GOT3 (cell line): Measurements from ENCODE around the gene ARHGAP28.
"Not testable (repeated sequence)": the region's sequence is repeated elsewhere in the genome, so short reads cannot be mapped to it uniquely, and the experiment has no call there.

ENCODE experiments used
- DNase-seq: peaks from one replicate; lab custom pipeline; 2025; ENCODE audit warnings: mixed read lengths; lab: John Stamatoyannopoulos, UW

The ARHGAP28 gene

GRCh38 chr18:6775237-6775636, 45.7 kb downstream of the ARHGAP28 start:
- DNase-seq = no peak

- DNase-seq = no peak
Measured at GRCh38 chr18:6775702-6776101, 46.2 kb downstream of the ARHGAP28 start.

GRCh38 chr18:6776188-6776587, 46.7 kb downstream of the ARHGAP28 start:
- DNase-seq = no peak

- DNase-seq = no peak
Measured at GRCh38 chr18:6777509-6777908, 48.0 kb downstream of the ARHGAP28 start.

GRCh38 chr18:6778459-6779247, 49.1 kb downstream of the ARHGAP28 start:
- DNase-seq = no peak

GRCh38 chr18:6781142-6781714, 51.7 kb downstream of the ARHGAP28 start:
- no peak for DNase-seq

- no peak for DNase-seq
Measured at GRCh38 chr18:6781796-6782195, 52.3 kb downstream of the ARHGAP28 start.

GRCh38 chr18:6782861-6783260, 53.3 kb downstream of the ARHGAP28 start:
- DNase-seq = no peak

- no peak for DNase-seq
Measured at GRCh38 chr18:6784046-6784445, 54.5 kb downstream of the ARHGAP28 start.

- DNase-seq = no peak
Measured at GRCh38 chr18:6785001-6785400, 55.5 kb downstream of the ARHGAP28 start.

GRCh38 chr18:6785411-6785810, 55.9 kb downstream of the ARHGAP28 start:
- DNase-seq = no peak

- DNase-seq = no peak
Measured at GRCh38 chr18:6792391-6792790, 62.9 kb downstream of the ARHGAP28 start.

- no peak for DNase-seq
Measured at GRCh38 chr18:6793455-6793854, 63.9 kb downstream of the ARHGAP28 start.

GRCh38 chr18:6793986-6794385, 64.5 kb downstream of the ARHGAP28 start:
- DNase-seq = no peak

GRCh38 chr18:6795307-6795706, 65.8 kb downstream of the ARHGAP28 start:
- DNase-seq = no peak

- no peak for DNase-seq
Measured at GRCh38 chr18:6796511-6796910, 67.0 kb downstream of the ARHGAP28 start.

GRCh38 chr18:6797171-6797570, 67.7 kb downstream of the ARHGAP28 start:
- DNase-seq = no peak

- DNase-seq = no peak
Measured at GRCh38 chr18:6798896-6799295, 69.4 kb downstream of the ARHGAP28 start.

GRCh38 chr18:6800309-6800708, 70.8 kb downstream of the ARHGAP28 start:
- not testable (repeated sequence) for DNase-seq

- no peak for DNase-seq
Measured at GRCh38 chr18:6807515-6808257, 78.2 kb downstream of the ARHGAP28 start.

- no peak for DNase-seq
Measured at GRCh38 chr18:6810191-6810590, 80.7 kb downstream of the ARHGAP28 start.

- no peak for DNase-seq
Measured at GRCh38 chr18:6811816-6812215, 82.3 kb downstream of the ARHGAP28 start.

- DNase-seq = no peak
Measured at GRCh38 chr18:6814882-6815425, 85.4 kb downstream of the ARHGAP28 start.
